Panc1 (cell line): Measurements from ENCODE around the gene NF1. TPM values are rescaled to one million over a fixed set of nuclear protein-coding genes. Genes with fewer than 3 reads are reported as not detected.

Experiments used
- ATAC-seq: fragments of 200-7000 bp; cut with Tn5 transposase; 2 replicates; pipeline ENCODE4 v1.9.1; 2020; ENCODE audit warnings: mild to moderate bottlenecking, moderate library complexity
- BruUV-seq: library from RNA; stranded (reverse); fragments of 400-500 nt; replicated peaks from 2 replicates; lab custom pipeline; 2021; lab: Mats Ljungman, UMichigan
- CTCF ChIA-PET: fragments of 300-600 bp; sonication (Branson Sonifier 250); formaldehyde crosslinking; loops from one replicate; lab custom pipeline; 2022; ENCODE audit warnings: antibody characterized with exemption; lab: Charles Lee
- POLR2A ChIA-PET: fragments of 300-600 bp; sonication (Branson Sonifier 250); formaldehyde crosslinking; loops from one replicate; lab custom pipeline; 2022; ENCODE audit warnings: antibody characterized with exemption; lab: Charles Lee
- DNase-seq: peaks from one replicate; pipeline ENCODE4 v3.0.0-alpha.2; 2010; ENCODE audit warnings: low read depth, low spot score
- H3K27ac ChIP-seq: 2 replicates; pipeline ENCODE4 v1.5.1; 2011; ENCODE audit warnings: mild to moderate bottlenecking, low read length, inconsistent platforms
- H3K27me3 ChIP-seq: fragments of 200-500 bp; sonication (Bioruptor generic); 2 replicates; pipeline ENCODE4 v1.6.0; 2014; ENCODE audit warnings: low read length, inconsistent platforms; ENCODE audit not compliant: control insufficient read depth, insufficient read depth
- H3K36me3 ChIP-seq: fragments of 200-500 bp; sonication (Bioruptor generic); 2 replicates; pipeline ENCODE4 v1.5.1; 2014; ENCODE audit warnings: inconsistent platforms, mild to moderate bottlenecking, low read length, moderate library complexity; ENCODE audit not compliant: control insufficient read depth, insufficient read depth
- H3K4me1 ChIP-seq: 2 replicates; pipeline ENCODE4 v1.5.1; 2011; ENCODE audit warnings: inconsistent platforms, mild to moderate bottlenecking, low read length, moderate library complexity; ENCODE audit not compliant: control insufficient read depth, insufficient read depth
- H3K4me3 ChIP-seq, 2 experiments: 2 replicates each; pipeline ENCODE4 v1.5.1; 2011 to 2012; ENCODE audit warnings: low read depth in 2 of 2, low read length in 2 of 2, mild to moderate bottlenecking in 2 of 2, inconsistent platforms in 1 of 2, moderate library complexity in 1 of 2
- H3K9me3 ChIP-seq: fragments of 200-500 bp; sonication (Bioruptor generic); 2 replicates; pipeline ENCODE4 v1.5.1; 2014; ENCODE audit warnings: low read depth, mild to moderate bottlenecking, inconsistent platforms, low read length, moderate library complexity; ENCODE audit not compliant: control insufficient read depth, insufficient read depth
- POLR2AphosphoS5 ChIP-seq: IDR thresholded peaks from 2 replicates; pipeline ENCODE4 v1.6.1; 2012; ENCODE audit warnings: mild to moderate bottlenecking, low read depth, low read length, moderate library complexity
- SIN3A ChIP-seq: IDR thresholded peaks from 2 replicates; pipeline ENCODE4 v1.6.1; 2012; ENCODE audit warnings: low read depth, mild to moderate bottlenecking, low read length, moderate library complexity, borderline replicate concordance; ENCODE audit not compliant: insufficient read depth
- TCF7L2 ChIP-seq: IDR thresholded peaks from 2 replicates; pipeline ENCODE4 v1.6.1; 2011; ENCODE audit warnings: mild to moderate bottlenecking, low read depth, low read length, inconsistent platforms
- in situ Hi-C: cut with HindIII; loops from 2 replicates; pipeline ENCODE4 v1.10.0; 2016; ENCODE audit warnings: low sequenced_read_pairs, low pct_unique_long_range_greater_than_20kb
- intact Hi-C: fragments of 100-400 bp; cut with micrococcal nuclease; formaldehyde crosslinking; loops from one replicate; pipeline ENCODE4 v1.10.0; 2022; ENCODE audit not compliant: unreplicated experiment
- total RNA-seq: library from RNA; stranded (reverse); gene quantifications from one replicate; pipeline ENCODE4 v1.2.1, GENCODE V29; 2021; ENCODE audit not compliant: unreplicated experiment
- TF ChIP-seq, protein P1 (sequence below): fragments of 450-650 bp; IDR thresholded peaks from 2 replicates; pipeline ENCODE4 v1.5.1; 2017; ENCODE audit warnings: mild to moderate bottlenecking
- TF ChIP-seq, protein P2 (sequence below), 2 experiments: IDR thresholded peaks; 2 replicates each; pipeline ENCODE4 v1.6.1; 2011 to 2012; ENCODE audit warnings: low read depth in 2 of 2, control low read depth in 1 of 2, low read length in 1 of 2, mild to moderate bottlenecking in 1 of 2, moderate library complexity in 1 of 2; ENCODE audit not compliant: insufficient read depth in 1 of 2

The NF1 gene
- total RNA-seq, 1 experiment from 2014 or later, result 82.5 TPM

DNA sequence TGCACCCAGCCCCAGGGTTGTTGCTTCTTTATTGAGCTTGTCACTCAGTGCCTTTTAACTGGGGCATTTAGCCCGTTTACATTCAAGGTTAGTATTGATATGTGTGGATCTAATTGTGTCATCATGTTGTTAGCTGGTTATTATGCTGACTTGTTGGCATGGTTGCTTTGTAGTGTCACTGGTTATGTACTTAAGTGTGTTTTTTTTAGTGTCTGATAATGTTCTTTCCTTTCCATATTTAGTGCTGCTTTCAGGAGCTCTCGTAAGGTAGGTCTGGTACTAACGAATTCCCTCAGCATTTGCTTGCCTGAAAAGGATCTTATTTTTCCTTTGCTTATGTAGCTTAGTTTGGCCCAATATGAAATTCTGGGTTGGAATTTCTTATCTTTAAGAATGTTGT is 33.5 kb downstream of the NF1 start:
- H3K4me3 ChIP-seq, result no peak overlapping the region
- H3K4me1 ChIP-seq, result peaks cover 18% of the 10 kb centered on the region
- no peaks in the 10 kb centered on the region for H3K36me3 ChIP-seq
- no TSS peak for BruUV-seq
- in situ Hi-C loops, result no loop called here
- DNase-seq, result no peak
- TF ChIP-seq SIN3A (no peak), TCF7L2 (no peak), POLR2AphosphoS5 (no peak)
- TF ChIP-seq, protein P1, sequence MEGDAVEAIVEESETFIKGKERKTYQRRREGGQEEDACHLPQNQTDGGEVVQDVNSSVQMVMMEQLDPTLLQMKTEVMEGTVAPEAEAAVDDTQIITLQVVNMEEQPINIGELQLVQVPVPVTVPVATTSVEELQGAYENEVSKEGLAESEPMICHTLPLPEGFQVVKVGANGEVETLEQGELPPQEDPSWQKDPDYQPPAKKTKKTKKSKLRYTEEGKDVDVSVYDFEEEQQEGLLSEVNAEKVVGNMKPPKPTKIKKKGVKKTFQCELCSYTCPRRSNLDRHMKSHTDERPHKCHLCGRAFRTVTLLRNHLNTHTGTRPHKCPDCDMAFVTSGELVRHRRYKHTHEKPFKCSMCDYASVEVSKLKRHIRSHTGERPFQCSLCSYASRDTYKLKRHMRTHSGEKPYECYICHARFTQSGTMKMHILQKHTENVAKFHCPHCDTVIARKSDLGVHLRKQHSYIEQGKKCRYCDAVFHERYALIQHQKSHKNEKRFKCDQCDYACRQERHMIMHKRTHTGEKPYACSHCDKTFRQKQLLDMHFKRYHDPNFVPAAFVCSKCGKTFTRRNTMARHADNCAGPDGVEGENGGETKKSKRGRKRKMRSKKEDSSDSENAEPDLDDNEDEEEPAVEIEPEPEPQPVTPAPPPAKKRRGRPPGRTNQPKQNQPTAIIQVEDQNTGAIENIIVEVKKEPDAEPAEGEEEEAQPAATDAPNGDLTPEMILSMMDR, result no peak
- TF ChIP-seq, protein P2, sequence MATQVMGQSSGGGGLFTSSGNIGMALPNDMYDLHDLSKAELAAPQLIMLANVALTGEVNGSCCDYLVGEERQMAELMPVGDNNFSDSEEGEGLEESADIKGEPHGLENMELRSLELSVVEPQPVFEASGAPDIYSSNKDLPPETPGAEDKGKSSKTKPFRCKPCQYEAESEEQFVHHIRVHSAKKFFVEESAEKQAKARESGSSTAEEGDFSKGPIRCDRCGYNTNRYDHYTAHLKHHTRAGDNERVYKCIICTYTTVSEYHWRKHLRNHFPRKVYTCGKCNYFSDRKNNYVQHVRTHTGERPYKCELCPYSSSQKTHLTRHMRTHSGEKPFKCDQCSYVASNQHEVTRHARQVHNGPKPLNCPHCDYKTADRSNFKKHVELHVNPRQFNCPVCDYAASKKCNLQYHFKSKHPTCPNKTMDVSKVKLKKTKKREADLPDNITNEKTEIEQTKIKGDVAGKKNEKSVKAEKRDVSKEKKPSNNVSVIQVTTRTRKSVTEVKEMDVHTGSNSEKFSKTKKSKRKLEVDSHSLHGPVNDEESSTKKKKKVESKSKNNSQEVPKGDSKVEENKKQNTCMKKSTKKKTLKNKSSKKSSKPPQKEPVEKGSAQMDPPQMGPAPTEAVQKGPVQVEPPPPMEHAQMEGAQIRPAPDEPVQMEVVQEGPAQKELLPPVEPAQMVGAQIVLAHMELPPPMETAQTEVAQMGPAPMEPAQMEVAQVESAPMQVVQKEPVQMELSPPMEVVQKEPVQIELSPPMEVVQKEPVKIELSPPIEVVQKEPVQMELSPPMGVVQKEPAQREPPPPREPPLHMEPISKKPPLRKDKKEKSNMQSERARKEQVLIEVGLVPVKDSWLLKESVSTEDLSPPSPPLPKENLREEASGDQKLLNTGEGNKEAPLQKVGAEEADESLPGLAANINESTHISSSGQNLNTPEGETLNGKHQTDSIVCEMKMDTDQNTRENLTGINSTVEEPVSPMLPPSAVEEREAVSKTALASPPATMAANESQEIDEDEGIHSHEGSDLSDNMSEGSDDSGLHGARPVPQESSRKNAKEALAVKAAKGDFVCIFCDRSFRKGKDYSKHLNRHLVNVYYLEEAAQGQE (IDR thresholded peaks at IDR 0.05; ENCODE audit: insufficient read depth in 1 of 2, low read depth in 2 of 2, low read length in 1 of 2), result no peak
- no peak overlapping the region for H3K27ac ChIP-seq
- intact Hi-C loops, result no loop called here
- no peak for ATAC-seq
- CTCF ChIA-PET, result interaction anchor here (0.6 kb wide), 1 partner anchor 30 kb away, joined by 4 read pairs; no protein-coding TSS in a partner anchor
- no peaks in the 10 kb centered on the region for H3K27me3 ChIP-seq
- POLR2A ChIA-PET, result no interaction called here
- H3K9me3 ChIP-seq, result no peaks in the 10 kb centered on the region

DNA sequence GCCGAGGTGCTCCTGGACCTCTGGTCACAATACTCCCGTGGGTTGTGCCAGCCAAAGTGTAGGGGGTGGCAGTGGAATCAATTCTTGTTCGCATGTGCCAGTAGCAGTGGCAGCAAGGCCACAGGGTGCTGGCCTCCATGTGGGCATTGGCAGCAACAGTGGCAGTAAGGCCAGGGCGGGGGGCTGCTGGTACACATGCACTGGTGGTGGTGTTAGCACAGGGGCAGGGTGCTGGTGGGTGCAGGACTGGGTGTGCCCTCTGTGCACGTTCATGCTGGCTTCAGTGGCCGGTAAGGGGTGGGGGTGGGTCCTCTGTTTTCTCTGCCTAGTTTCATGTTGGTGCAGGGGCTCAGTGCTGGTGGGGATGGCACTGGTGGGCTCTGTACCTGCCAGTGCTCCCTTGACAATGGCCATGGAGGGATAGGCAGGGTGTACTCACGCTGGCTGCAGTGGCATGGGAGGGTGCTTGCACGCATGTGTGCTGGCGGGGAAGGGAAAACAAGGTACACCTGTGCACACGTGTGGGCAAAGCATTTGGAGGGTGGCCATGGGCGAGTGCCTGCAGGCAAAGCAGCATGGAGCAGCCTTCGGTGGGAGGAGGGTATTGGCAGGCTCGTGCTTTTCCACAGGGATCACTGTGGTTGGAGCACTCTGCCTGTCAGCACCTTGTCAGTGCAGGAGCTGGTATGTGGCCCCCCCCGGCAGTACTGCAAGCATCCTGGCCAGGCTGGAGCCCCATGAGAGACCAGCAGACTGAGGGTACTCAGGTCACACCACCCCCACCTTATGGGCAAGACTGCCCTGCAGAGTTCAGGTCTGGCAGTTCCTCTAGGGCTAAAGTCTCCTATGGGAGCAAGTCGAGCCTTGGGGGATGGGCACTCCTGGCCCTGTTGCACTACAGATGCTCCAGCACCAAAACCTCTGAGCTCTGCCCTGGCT is 35.8 kb downstream of the NF1 start:
- TF ChIP-seq, protein P1, result no peak
- TF ChIP-seq SIN3A (no peak), POLR2AphosphoS5 (no peak), TCF7L2 (no peak)
- TF ChIP-seq, protein P2 (IDR thresholded peaks at IDR 0.05; ENCODE audit: insufficient read depth in 1 of 2, low read depth in 2 of 2, low read length in 1 of 2), result no peak
- Histone ChIP-seq H3K27ac (no peak overlapping the region), H3K4me1 (peaks cover 18% of the 10 kb centered on the region), H3K27me3 (no peaks in the 10 kb centered on the region), H3K9me3 (no peaks in the 10 kb centered on the region), H3K36me3 (no peaks in the 10 kb centered on the region), H3K4me3 (no peak overlapping the region)
- no TSS peak for BruUV-seq
- no peak for DNase-seq
- ChIA-PET POLR2A (no interaction called here), CTCF (interaction anchor here (0.5 kb wide), 1 partner anchor 10 kb away, joined by 3 read pairs; no protein-coding TSS in a partner anchor)
- ATAC-seq, result peak; percentile 82
- in situ Hi-C loops (no loop called here), intact Hi-C loops (no loop called here)
